Spleen (tissue), 7 donors: ENCODE results near the gene DOCK10.

Source experiments
- CTCF ChIP-seq, 11 experiments: fragments of 200-600 bp in 7 of 11; fragments of 450-650 bp in 4 of 11; sonication (generic) in 4 of 11; IDR thresholded peaks in 8 of 11; conservative IDR thresholded peaks in 3 of 11; 1 replicate in 7 of 11; 2 replicates in 4 of 11; pipeline versions ENCODE4 v1.4.0 to v1.8.0; 2016 to 2021; ENCODE audit warnings: antibody characterized with exemption in 11 of 11, inconsistent platforms in 4 of 11, mild to moderate bottlenecking in 1 of 11
- POLR2A ChIP-seq, 3 donors: fragments of 450-650 bp; IDR thresholded peaks; one replicate each; pipeline ENCODE4 v1.5.1; 2017; ENCODE audit warnings: antibody characterized with exemption in 3 of 3, mild to moderate bottlenecking in 1 of 3
- donor health status: DM: no; HTN: no; CAD: no; lungs with moderate emphysema.
- donor health status: DM: no; HTN: no; CAD: no.
- donor health status: DM: no; HTN: no; CAD: no.

GRCh38 chr2:224922142-224922727 is 120.0 kb downstream of the DOCK10 start:
- TF ChIP-seq POLR2A (IDR thresholded peaks at IDR 0.05) (no peak), CTCF (IDR thresholded peaks at IDR 0.05 in 8 of 11, conservative IDR thresholded peaks at IDR 0.05 in 3 of 11) (no peak)
